Adipose tissue (tissue), 3 donors: Measurements from ENCODE around the gene ITGAV. TPM values are rescaled to one million over a fixed set of nuclear protein-coding genes. Genes with fewer than 3 reads are reported as not detected.

ENCODE experiments used
- H3K27ac ChIP-seq: one replicate; pipeline ENCODE4 v1.5.1; 2013; ENCODE audit warnings: low read depth, low read length
- WGBS, 3 donors: extraction: QIAGEN DNeasy Blood & Tissue Kit; methylation state at CpG; one replicate each; pipeline ENCODE4 v1.1.7; 2013; 5-methylcytosine and 5-hydroxymethylcytosine counted together
- polyA plus RNA-seq, 3 donors: library from polyadenylated mRNA; stranded (reverse); fragments of 200-250 nt; gene quantifications; one replicate each; pipeline ENCODE4 v1.2.3, GENCODE V29; 2013
- donor health status: healthy with polysubstance abuse.
- donor health status: Bipolar disorder and iron deficiency.
- donor health status: healthy.

The ITGAV gene
- polyA plus RNA-seq, 3 donors, result 10.7 to 33.2 (median 16.6) TPM

DNA sequence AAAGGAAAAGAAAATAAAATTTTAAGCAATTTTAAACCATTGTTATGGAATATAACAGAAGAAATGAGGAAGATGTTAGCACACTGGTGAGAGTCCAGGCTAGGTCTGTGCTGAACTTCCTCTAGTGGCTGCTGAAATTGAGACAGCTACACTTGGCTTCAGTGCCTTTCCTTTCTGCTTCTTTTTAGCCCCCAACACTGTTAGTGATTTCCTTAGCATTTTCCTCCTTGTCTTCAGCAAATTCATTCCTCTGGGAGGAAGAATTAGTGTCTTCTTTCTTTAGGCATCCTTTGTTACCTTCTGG is 47.6 kb downstream of the ITGAV start:
- H3K27ac ChIP-seq, result no peak overlapping the region

DNA sequence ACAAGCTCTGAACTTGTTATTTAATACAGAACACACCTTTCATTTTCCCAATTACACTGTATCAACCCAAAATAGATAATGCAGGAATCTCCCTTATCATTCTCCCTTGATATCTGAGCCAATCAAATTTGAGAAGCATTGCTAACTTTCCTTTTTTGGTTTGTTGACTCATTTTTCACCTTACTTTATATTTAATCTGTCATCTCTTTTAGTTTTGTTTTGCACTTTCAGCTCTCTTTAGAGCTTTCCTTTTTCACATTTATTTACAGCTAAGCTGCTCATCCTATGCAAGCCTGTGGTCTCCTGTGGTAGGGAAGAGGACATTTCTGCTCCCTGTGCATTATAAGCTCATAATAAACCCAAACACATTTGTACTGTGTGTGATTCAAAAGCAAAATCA is 50.1 kb downstream of the ITGAV start:
- H3K27ac ChIP-seq, result no peak overlapping the region

DNA sequence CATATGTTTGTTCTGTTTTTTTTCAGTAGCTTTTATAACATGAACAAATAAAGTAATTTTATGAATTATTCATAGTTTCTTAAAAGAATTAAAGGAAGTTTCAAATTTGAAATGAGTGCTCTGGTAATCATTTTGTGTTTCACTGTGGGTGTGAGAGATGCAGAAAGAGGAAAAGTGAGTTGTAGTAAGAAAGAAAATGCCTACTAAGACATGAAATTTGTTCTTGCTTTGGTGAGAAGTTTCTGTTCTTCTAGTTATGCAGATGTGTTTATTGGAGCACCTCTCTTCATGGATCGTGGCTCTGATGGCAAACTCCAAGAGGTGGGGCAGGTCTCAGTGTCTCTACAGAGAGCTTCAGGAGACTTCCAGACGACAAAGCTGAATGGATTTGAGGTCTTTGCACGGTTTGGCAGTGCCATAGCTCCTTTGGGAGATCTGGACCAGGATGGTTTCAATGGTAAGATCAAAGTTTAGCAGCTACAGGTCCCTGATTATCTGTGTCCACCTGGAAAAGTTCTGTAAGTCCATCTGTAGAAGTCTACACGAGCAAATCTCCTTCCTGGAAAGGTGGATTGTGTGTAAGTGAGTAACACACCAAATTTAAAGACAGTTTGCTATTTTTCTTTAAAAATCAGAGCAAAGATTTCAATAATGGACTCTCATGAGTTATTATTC is 51.4 kb downstream of the ITGAV start:
- WGBS, 3 donors, result 60 to 81% (median 78%) methylated on average over 4 of the region's 4 CpGs
- no peak overlapping the region for H3K27ac ChIP-seq

DNA sequence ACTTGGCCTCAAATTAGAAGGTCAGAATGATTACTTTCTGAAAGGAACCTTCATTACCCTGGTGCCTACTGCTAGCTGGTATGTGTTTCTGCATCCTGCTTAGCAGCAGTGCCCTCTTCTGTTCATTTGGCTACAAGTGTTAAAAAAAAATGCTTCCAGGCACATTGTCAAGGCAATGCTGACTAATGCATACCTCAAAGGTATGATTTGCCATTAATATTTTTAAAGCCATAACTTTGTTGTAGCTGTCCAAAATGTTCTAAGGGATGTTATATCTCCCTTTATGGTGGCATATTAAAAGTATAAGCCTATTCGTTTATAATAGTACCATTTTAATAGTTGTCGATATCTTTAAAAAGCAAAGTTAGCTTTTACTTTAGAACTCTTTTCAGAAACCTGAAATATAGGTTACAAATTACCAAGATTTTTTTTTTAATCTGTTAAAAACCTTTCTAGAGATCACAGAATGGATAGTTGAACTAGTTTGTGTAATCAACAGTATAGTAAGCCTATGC is 52.0 kb downstream of the ITGAV start:
- no peak overlapping the region for H3K27ac ChIP-seq
- 78 to 90% (median 84%) methylated on average over 2 of the region's 2 CpGs for WGBS, 3 donors

DNA sequence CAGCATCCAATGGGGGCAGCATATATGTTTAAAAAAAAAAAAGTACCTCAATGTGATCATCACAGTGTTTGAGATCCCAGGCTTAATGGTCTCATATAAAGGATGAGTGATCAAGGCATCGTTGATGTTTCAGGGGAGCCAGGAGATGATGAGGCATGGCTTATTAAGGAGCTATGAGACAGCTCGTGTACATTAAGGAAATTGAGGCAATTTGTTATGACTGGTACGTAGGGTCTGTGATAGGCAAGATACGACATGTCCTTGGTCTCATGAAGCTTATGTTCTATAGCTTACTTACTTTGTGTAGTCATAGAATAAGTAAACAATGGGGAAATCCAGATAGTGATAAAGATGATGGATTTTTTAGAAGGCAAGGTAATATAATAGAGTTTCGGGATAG is 54.9 kb downstream of the ITGAV start:
- H3K27ac ChIP-seq, result no peak overlapping the region
- 80 to 97% (median 94%) methylated on average over 5 of the region's 5 CpGs for WGBS, 3 donors

DNA sequence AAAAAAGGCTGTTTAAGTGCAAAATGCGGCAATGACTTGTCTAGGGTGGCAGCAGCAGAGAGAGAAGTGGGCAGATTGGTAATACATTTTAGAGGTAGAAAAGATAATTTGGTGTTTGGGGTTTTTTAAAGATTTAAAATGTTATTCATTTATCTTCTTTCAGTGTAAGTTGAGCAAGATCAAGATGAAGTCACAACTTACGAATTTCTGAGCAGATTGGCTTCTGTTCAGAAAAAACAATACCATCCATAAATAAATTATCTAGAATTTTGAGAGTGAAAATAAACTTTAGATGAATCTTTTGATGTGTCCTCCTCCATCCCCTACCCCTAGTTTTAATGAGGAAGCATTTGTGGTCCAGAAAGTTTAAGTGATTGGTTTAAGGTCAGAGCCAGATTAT is 56.1 kb downstream of the ITGAV start:
- WGBS, 3 donors, result 82 to 90% (median 82%) methylated on average over 2 of the region's 2 CpGs
- H3K27ac ChIP-seq, result no peak overlapping the region

DNA sequence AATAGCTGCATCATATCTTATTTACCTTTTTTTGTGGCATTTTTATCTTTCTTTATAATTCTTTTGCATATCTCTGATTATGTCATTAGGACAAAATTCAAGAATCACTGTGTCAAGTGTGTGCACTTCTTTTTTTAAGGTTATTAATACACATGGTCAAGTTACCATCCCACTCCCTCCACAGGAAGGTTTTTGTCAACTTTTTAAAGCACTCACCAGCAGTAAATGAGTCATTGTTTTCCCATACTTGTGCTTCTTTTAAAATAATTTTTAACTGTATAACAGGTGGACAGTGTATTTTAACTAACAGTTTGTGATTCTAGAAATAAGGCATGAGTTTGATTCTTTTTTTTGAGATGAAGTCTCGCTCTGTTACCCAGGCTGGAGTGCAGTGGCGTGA is 58.3 kb downstream of the ITGAV start:
- H3K27ac ChIP-seq, result no peak overlapping the region
- 94 to 100% (median 99%) methylated on average over 2 of the region's 2 CpGs for WGBS, 3 donors

DNA sequence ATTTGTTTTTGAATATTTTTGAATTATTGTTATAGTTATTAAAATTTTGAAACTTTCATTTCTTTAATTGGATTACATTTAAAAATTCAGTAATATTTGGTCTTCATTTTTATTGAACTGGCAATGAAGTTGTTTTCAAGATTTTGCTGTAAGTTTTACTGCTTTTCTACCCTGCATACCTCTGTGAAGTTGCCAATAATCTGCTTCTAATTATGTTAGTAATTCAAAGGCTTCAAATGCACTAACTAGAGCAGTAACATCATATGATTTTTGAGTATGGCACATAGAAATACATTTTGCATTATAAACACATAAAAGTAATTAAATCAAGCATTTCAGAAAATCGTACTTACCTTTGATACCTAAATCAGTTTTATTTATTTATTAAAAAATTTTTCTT is 63.7 kb downstream of the ITGAV start:
- H3K27ac ChIP-seq, result no peak overlapping the region
- 90 to 95% (median 94%) methylated on average over 1 of the region's 1 CpG for WGBS, 3 donors

DNA sequence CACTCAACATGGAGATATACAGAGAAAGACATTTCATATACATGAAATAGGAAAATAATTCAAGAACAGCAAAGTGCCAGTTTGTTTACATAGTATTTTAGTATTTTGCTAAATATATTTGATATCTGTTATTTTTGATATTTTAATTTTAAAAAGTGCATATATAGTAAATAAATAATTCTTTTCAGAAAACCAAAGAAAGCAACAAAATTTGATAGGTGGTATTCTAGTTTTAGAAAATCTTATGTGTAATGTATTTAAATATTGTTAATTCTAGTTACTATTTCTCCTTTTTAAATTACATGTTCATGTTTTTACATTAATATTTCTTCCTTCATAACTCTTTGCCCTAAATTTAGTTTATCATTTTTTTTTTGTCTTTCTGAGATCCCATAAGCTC is 69.5 kb downstream of the ITGAV start:
- H3K27ac ChIP-seq, result no peak overlapping the region

DNA sequence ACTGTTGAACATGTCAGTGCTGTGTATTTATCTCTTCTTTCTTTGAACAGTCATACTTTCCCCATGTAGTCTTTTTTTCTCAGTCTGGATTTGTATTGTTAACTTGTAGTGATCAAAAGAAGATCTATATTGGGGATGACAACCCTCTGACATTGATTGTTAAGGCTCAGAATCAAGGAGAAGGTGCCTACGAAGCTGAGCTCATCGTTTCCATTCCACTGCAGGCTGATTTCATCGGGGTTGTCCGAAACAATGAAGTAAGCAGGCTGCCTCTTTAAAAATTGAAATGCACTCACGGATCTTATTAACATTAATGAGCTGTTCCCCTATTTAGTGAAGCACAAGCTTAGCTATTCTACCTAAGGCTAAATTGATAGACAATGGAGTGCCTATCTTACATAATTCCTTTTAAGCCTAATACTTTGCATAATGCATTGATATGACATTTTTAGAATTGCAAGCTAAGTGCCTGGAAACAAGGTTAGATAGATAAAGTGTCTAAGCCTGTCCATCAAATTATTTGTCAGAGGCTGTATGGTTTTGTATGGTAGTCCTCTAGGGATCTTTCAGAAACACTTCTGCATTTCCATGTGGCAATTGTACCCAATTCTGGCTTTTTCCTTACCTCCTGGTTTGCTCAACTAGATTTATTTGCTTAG is 74.7 kb downstream of the ITGAV start:
- 95 to 96% (median 96%) methylated on average over 5 of the region's 5 CpGs for WGBS, 3 donors

DNA sequence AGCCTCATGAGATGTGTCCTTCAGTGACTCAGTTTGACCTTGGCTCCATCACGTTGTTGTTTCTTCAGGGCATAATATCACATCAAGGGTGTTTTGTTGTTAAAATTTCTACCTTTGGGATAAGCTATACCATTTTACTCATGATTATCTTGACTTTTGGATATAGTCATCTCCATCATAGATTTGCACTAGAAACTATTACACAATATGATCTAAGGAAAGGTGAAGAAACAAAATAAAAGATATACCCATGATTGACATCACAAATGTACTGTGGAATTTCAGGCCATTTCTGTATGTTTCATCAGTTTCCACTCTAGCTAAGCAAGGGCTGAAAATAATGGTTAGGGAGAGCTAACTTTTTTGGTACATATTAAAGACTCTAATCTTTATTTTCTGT is 79.3 kb downstream of the ITGAV start:
- no peak overlapping the region for H3K27ac ChIP-seq
- 73 to 93% (median 91%) methylated on average over 1 of the region's 1 CpG for WGBS, 3 donors

More for the DNA sequence above, 74.7 kb downstream of the ITGAV start:
- H3K27ac ChIP-seq, result no peak overlapping the region

DNA sequence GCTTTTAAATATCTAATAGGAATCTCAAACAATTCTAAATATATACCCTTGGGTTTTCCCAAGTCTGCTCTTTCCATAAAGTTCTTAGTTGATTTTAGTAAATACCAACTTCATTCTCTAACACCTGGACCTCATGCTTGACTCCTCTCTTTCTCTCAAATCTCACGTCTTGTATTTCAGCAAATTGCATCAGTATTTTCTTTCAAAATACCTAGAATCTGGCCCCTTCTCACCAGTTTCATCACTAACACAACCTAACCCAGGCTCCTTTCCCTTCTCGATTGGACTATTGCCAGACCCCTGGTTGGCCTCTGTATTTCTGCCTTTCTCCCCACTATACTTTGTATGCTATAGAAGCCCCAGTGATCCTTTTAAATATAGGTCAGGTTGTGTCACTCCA is 81.0 kb downstream of the ITGAV start:
- WGBS, 3 donors, result 87 to 88% (median 88%) methylated on average over 2 of the region's 2 CpGs
- no peak overlapping the region for H3K27ac ChIP-seq

DNA sequence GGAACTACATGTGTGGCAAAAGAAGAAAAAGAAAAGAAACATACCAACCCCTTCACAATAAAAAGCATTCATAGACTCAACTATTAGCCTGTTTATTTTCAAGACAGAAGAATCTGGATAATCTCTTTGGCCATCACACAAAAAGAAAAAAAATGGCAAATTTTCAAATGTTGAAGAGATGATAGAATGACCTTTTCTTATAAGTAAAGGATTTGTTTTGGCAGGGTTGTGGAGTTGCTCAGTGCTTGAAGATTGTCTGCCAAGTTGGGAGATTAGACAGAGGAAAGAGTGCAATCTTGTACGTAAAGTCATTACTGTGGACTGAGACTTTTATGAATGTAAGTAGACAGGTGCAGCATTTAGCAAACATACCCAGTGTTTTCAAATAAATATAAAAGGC is 85.5 kb downstream of the ITGAV start:
- H3K27ac ChIP-seq, result no peak overlapping the region
- WGBS, 3 donors, result 60 to 76% (median 60%) methylated on average over 1 of the region's 1 CpG

DNA sequence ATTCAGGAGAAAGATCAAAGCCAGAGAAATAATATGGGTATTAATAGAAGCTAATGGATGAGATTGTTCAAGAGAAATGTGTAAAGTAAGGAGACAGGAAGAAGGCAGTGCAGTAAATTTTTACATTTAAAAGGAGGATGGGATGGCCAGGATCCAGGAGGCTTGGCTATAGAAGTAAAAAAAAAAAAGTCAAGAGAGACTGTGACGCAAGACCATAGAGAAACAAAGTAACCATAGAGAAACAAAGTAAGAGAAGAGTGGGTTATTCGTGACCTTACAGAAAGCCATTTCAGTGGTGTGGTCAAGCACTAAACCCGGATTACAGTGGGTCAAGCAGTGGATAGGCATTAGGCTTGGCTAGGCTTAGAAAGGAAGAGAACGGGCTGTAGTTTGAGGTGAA is 93.5 kb downstream of the ITGAV start:
- 74 to 86% (median 86%) methylated on average over 4 of the region's 4 CpGs for WGBS, 3 donors

DNA sequence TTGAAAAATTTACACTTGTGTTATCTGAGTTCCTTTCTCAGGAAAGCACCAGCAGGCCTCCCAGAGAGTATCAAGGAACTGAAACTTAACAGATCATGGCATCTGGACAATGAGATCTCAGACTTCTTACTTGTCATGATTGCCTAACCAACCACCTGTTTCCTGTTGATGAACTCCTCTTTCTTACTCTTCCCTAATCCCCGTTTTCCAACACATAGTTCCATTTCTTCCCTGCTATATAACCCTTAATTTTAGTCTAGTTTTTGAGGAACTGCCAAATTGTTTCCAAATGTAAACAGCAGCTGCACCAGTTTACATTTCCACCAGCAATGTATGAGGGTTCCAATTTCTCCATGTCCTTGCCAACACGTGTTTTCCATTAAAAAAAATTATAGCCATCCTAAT is 98.0 kb downstream of the ITGAV start:
- WGBS, 3 donors, result 55 to 70% (median 69%) methylated on average over 2 of the region's 2 CpGs
- no peak overlapping the region for H3K27ac ChIP-seq

More for the DNA sequence above, 93.5 kb downstream of the ITGAV start:
- no peak overlapping the region for H3K27ac ChIP-seq

DNA sequence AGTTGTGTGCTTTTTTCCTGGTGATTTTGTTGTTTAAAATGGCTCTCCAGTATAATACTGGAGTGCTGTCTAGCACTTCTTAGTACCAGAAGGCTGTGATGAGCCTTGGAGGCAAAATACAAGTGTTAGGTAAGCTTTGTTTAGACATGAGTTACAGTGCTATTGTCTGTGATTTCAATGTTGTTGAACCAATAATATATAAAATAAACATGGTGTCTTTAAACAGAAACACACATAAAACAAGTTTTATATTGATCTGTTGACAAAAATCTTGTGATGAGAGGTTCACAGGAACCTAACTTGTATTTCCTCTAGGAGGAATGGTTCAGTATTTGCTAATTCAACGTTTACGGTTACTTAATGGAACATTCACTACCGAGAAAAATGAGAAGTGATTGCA is 99.0 kb downstream of the ITGAV start:
- H3K27ac ChIP-seq, result no peak overlapping the region
- 66 to 94% (median 94%) methylated on average over 3 of the region's 3 CpGs for WGBS, 3 donors

DNA sequence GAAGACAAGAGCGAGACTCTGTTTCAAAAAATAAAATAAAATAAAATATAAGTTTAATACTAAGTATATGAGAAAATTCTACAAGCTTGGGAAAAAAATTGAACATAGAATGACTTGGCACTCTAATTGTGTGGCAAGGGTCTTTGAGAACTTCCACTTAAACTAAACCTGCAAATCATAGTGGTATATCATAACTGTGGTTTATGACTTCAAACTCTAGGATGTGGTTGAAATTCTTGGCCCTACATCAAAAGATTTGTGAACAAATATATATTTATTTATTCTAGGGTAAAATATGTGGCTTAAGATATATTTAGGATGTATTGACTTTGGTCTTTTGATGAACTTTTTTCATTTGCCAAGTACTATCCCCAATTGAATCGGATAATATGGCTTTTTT is 100.9 kb downstream of the ITGAV start:
- no peak overlapping the region for H3K27ac ChIP-seq
- WGBS, 3 donors, result 90 to 98% (median 96%) methylated on average over 2 of the region's 2 CpGs

DNA sequence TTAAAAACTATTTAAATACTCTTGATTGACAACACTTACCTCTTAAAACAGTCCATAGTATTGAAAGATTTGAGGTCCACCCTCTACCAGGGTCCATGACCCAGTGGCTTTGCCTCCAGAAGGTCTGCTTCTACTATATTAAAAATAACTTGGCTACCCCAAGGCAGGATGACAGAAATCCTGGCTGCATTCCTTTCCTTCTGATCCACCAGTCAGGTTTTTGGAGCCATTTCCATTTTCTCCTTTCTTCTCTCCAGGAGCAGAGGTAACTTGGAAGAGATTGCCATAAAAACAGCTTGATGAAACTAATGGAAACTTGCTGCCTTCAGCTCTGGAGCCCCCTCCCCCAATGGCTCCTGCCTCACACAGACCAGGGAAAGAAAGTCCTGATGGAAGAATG is 101.4 kb downstream of the ITGAV start:
- no peak overlapping the region for H3K27ac ChIP-seq

DNA sequence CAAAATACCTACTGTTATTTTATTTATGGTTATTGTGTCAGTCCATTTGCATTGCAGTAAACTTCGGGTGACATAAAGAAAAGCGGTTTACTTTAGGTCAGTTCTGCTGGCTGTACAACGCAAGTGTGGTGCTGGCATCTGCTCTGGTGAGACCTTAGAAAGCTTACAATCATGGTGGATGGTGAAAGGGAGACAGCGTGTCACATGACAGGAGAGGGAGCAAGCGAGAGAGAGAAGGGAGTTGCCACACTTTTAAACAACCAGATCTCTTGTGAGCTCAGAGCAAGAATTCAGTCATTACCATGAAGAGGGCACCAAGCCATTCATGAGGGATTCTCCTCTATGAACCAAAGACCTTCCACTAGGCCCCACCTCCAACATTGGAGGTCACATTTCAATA is 102.0 kb downstream of the ITGAV start:
- WGBS, 3 donors, result 97 to 98% (median 97%) methylated on average over 5 of the region's 5 CpGs
- no peak overlapping the region for H3K27ac ChIP-seq

DNA sequence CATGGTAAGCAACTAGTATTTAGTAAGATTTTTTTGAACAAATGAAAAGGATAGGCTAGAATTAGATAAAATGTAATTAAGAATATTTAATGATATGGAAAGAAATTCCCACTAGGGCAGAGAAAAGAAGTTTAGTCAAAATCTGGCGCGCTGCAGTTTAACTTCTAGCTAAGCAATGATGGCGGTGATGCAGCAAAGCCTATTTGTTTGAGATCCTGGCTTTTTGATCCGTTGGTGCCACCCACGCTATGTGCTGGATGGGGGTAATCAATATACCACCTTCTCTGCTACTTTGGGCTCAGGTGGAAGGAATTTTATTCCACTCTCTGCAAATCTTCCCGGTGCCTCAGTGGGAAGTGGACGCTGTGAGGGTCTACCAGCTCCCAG is 103.6 kb downstream of the ITGAV start:
- 40 to 46% (median 43%) methylated on average over 7 of the region's 7 CpGs for WGBS, 3 donors
- H3K27ac ChIP-seq, result no peak overlapping the region
